Measurements from ENCODE around the gene MAP2K2.

The MAP2K2 gene

DNA sequence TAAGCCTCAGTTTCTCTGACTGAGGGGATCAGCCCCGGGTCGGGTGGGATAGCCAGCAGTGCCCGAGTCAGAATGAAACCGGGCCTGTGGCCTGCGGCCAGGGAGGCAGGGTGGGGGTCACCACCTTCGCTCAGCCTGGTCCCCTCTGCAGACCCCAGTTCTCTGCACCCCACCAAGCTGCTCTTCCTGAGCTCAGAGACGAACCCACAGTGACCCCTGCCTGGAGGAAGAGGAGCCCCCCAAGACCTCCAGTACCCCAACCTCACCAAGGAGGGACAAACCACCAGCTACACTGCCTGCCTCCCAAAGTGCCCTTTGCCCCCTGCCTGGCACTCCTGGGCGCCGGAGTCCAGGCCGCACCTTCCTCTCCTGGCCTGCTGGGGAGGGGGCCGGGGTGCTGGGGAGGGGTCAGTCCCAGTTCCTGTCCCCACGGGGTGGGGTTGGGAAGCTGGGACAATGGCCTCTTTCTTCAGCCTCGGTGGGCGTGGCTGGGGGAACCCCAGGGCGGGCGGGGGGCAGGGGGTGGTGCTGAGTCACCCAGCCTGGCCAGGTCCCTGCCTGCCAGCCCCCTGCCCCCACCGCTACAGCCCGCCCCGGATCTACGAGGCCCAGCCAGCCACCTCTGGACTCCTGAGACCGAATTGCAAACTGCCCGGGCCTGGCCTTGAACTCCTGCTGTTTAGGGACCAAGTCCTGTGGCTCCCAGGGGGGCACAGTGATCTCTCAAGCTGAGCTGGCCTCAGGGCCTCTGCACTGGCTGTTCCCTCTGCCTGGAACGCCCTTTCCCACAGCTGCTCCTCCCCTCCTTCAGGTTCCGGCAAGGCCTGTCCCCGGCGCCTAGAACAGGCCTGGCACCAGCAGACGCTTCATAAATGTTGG lies 71.6 kb downstream of the MAP2K2 start:
- H3K4me3 ChIP-seq (ENCODE audit: low read depth, low read length), result no peak overlapping the region
- TF ChIP-seq, protein P1, sequence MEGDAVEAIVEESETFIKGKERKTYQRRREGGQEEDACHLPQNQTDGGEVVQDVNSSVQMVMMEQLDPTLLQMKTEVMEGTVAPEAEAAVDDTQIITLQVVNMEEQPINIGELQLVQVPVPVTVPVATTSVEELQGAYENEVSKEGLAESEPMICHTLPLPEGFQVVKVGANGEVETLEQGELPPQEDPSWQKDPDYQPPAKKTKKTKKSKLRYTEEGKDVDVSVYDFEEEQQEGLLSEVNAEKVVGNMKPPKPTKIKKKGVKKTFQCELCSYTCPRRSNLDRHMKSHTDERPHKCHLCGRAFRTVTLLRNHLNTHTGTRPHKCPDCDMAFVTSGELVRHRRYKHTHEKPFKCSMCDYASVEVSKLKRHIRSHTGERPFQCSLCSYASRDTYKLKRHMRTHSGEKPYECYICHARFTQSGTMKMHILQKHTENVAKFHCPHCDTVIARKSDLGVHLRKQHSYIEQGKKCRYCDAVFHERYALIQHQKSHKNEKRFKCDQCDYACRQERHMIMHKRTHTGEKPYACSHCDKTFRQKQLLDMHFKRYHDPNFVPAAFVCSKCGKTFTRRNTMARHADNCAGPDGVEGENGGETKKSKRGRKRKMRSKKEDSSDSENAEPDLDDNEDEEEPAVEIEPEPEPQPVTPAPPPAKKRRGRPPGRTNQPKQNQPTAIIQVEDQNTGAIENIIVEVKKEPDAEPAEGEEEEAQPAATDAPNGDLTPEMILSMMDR (IDR thresholded peaks at IDR 0.05; ENCODE audit: low read depth, low read length, missing control alignments), result no peak
- DNase-seq (ENCODE audit: low read depth), result no peak

- TF ChIP-seq, protein P1 (IDR thresholded peaks at IDR 0.05; ENCODE audit: low read depth, low read length, missing control alignments), result no peak
- no peak overlapping the region for H3K4me3 ChIP-seq (ENCODE audit: low read depth, low read length)
- no peak for DNase-seq (ENCODE audit: low read depth)
Observed at GRCh38 chr19:4051175-4052101, 72.5 kb downstream of the MAP2K2 start.

DNA sequence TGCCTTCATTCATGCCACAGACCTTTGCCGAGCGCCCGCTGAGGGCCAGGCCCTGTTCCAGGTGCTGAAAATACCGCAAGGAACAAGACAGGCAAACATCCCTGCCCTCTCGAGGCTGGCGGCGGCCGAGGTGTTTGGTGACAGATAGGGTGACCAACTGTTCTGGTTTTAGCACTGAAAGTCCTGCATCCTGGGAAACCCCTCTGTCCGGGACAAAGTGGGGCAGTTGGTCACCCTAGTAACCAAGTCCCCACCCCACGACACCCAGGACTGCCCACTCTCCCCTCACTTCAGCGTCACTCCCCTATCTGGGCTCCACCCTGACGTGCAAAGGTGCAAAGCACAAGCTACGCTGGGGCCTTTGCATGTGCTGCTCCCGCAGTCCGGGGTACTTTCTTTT lies 74.5 kb downstream of the MAP2K2 start:
- TF ChIP-seq, protein P1 (IDR thresholded peaks at IDR 0.05; ENCODE audit: low read depth, low read length, missing control alignments), result no peak
- H3K4me3 ChIP-seq (ENCODE audit: low read depth, low read length), result no peak overlapping the region
- no peak for DNase-seq (ENCODE audit: low read depth)

- TF ChIP-seq, protein P1 (IDR thresholded peaks at IDR 0.05; ENCODE audit: low read depth, low read length, missing control alignments), result no peak
- H3K4me3 ChIP-seq (ENCODE audit: low read depth, low read length), result no peak overlapping the region
- DNase-seq (ENCODE audit: low read depth), result no peak
Observed at GRCh38 chr19:4046946-4047683, 76.8 kb downstream of the MAP2K2 start.

DNA sequence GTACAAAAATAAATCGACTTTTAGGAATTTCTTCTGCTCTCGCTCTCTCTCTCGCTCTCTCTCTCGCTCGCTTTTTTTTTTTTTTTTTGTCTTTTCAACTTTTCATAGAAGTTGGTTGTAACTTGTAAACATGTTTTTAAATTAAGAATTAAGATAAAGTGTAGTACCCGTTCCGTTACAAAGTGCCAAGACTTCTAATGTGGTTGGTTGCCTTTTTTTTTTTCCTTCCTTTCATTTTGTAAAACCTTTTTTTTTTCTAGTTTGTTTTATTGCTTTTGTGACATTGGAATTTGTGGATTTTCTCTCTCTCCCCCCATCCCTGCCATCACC lies 77.6 kb downstream of the MAP2K2 start:
- no peak for DNase-seq (ENCODE audit: low read depth)
- no peak overlapping the region for H3K4me3 ChIP-seq (ENCODE audit: low read depth, low read length)
- TF ChIP-seq, protein P1 (IDR thresholded peaks at IDR 0.05; ENCODE audit: low read depth, low read length, missing control alignments), result no peak

- TF ChIP-seq, protein P1 (IDR thresholded peaks at IDR 0.05; ENCODE audit: low read depth, low read length, missing control alignments), result no peak
- no peak overlapping the region for H3K4me3 ChIP-seq (ENCODE audit: low read depth, low read length)
- no peak for DNase-seq (ENCODE audit: low read depth)
Observed at GRCh38 chr19:4045597-4046361, 78.1 kb downstream of the MAP2K2 start.
